Measurements from ENCODE around the gene IL2RA.
"Not testable (repeated sequence)": the region's sequence is repeated elsewhere in the genome, so short reads cannot be mapped to it uniquely, and the experiment has no call there.

Gene IL2RA

DNA sequence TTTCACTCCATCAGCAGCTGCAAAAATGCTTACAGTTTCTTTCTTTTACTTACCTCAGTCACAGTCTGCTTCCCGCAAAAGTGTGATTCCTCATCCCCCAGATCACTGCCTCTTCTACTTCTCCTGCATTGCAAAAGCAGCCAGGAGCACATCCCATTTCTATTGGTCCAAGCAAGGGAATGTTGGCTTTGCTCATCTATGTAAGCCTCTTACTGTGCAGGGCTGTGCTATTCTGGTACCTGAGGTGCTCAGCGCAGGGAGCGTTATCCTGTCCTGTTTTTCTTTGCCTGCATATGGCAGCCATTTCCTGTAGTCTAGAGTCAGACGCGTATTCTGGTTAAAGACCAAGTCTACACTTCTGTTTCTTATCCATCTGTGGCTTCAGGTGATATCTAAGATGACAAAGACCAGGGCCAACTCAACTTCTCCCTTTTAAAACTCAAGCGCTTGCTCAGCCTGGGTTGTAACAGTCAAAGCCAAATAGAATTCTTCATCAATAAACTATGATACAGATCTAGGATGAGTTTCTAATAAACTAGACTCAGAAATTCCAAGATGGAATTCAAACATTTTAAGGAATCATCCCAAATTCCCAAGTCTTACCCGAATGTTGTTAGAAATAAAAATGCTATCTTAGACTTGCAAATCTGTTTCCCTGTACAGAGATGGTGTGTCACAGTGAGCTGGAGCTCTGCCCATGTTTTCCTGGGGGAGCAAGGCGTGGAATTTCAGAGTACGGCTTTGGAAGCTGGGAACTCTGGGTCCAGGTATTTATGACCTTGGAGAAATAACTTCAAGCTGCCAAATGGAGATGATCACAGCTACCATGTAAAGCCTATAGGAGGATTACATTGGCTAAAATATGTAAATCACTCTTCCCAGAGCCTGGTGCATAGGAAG is 20.6 kb upstream of the IL2RA start:
- DNase-seq, result no peak

DNA sequence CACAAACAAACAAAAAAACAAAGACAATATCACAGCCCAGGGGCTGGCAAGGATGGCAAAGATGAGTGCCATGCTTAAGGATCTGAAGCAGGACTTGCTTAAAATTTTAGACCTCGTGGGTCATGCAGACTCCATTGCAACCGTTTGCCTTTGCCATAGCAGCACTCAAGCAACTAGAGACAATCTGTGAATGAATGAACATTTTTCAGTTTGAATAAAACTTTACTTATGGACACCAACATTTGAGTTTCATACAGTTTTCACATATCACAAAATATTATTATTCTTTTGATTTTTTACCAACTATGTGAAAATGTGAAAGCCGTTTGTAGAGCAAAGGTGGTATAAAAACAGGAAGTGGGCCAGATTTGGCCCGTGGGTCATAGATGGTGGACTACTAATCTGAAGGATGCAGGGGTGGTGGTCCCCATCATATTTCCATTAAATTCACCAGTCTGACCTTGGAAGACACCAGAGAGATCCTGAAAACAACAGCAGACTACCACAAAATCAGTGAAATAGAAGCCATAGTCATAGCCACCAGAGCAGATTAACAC is 18.3 kb upstream of the IL2RA start:
- DNase-seq, result no peak

DNA sequence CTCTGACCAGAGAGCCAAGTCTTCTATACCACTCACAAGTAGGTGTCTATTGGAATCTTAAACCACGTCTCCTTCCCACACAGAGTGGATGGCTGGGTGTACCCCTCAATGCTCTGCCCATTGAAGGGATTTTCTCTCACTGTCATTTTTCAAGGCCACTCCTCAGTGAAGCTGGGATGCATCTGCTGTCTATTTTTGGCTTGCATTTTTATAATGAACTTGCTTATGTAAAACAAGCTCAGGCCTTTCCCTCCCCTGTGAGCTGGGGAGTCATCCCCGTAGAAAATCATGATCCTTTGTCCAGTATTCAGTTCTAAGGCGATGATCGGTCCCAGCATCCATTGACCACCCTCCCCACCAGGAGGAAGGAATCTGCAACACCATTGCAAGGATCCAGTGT is 16.9 kb upstream of the IL2RA start:
- DNase-seq, result no peak

GRCh38 chr10:6077071-6077675 is 15.0 kb upstream of the IL2RA start:
- no peak for DNase-seq

GRCh38 chr10:6074489-6075301 is 12.5 kb upstream of the IL2RA start:
- DNase-seq, result no peak

DNA sequence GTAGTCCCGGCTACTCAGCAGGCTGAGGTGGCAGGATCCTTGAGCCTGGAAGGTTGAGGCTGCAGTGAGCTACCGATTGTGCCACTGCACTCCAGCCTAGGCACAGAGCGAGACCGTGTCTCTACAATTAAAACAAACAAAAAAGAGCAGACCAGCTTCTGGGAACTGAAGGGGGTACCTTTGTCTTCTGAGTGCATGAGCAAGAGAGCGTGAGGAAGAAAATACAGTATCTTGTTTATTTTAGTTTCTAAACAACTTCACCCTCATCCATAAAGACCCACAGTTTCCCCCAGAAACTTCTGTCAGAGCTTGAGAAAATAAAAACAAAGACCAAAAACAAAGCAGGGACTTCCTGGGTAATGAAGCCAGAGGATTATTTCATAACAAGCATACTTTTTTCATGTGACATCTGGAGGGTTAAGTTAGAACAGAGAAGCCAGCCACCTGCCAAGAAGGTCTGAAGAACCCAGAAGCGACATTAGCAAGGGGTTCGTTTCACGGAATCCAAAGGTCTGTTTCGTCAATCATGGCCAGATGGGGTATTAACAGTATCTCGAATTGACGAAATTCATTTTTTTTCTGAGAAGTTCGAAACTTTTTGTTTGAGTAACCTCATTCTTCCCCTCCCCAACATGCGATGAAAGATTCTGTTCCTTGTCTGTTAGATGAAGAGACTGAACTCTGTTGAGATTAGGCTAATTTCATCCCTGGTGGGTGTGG is 10.2 kb upstream of the IL2RA start:
- DNase-seq, result no peak

GRCh38 chr10:6071181-6072175 is 9.3 kb upstream of the IL2RA start:
- DNase-seq, result no peak

DNA sequence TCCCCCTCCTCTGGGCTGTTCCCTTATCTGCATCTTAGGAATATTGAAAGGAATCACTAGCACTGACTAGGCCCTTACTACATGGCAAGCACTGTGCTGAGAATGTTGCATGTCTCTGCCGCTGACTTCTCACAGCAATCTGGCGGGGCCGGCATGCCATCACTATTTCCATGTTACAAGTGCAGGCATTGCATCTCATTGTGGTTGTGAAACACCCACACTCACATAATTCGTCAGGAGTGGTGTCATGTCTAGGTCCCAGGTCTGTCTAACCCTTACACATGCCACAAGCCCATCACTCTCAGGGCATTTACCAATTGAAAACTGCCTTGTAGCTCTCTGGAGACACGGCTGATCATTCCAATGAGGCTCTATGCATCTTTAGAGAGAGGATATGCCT is 8.5 kb upstream of the IL2RA start:
- no peak for DNase-seq

- no peak for DNase-seq
Measured at GRCh38 chr10:6069081-6069931, 7.1 kb upstream of the IL2RA start.

GRCh38 chr10:6068422-6068821 is 6.3 kb upstream of the IL2RA start:
- DNase-seq, result no peak

GRCh38 chr10:6068006-6068405 is 5.8 kb upstream of the IL2RA start:
- no peak for DNase-seq

GRCh38 chr10:6067457-6067856 is 5.3 kb upstream of the IL2RA start:
- DNase-seq, result no peak

DNA sequence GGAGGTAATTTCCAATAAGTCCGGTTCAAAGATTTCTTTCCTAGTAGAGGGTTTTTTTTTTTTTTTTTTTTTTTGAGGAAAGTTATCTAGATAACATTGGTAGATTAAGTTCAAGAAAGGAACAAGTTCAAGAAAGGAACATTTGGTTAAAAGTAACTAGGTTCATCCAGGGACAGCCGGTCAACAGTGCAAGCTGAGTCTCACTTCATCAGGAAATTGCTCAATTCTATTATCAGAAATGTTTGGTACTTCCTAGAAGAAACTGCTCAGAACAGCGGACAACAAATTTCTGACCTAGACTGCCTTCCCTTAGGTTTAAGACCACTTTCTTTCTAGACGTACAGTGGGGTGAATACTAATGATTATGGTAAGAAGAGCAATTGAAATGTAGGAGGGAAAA is 3.7 kb upstream of the IL2RA start:
- no peak for DNase-seq

DNA sequence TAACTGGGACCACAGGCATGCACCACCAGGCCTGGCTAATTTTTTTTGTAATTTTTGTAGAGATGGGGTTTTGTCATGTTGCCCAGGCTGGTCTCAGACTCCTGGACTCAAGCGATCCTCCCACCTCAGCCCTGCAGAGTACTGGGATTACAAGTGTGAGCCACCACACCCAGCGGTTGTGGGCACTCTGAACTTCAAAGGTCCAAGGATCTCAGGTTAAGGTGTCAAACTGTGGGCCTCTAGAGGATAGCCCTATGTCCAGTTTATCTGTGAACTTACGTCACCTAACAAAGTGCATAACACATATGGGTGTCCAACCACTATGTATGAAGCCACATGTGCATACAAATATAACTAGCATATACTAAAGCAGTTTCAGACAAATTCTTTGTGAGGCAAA is 3.2 kb upstream of the IL2RA start:
- no peak for DNase-seq

DNA sequence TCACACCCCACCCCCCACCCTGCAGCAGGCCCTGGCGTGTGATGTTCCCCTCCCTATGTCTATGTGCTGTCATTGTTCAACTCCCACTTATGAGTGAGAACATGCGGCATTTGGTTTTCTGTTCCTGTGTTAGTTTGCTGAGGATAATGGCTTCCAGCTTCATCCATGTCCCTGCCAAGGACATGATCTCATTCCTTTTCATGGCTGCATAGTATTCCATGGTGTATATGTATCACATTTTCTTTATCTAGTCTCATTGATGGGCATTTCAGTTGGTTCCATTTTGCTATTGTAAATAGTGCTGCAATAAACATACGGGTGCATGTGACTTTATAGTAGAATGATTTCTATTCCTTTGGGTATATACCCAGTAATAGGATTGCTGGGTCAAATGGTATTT is 2.6 kb upstream of the IL2RA start:
- DNase-seq, result not testable (repeated sequence)

- DNase-seq, result no peak
Measured at GRCh38 chr10:6064119-6064518, 2.0 kb upstream of the IL2RA start.

DNA sequence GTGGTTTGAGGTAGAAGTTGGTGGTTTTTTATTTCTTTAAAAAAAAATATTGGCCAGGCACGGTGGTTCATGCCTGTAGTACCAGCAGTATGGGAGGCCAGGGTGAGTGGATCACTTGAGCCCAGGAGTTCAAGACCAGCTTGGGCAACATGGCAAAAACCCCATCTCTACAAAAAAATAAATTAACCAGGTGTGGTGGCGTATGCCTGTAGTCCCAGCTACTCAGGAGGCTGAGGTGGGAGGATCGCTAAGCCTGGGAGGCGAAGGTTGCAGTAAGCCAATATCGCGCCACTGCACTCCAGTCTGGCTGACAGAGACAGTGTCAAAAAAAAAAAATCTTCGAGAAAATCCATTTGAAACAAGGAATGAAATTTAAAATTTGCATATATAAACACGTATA is 1.1 kb downstream of the IL2RA start:
- DNase-seq, result no peak

DNA sequence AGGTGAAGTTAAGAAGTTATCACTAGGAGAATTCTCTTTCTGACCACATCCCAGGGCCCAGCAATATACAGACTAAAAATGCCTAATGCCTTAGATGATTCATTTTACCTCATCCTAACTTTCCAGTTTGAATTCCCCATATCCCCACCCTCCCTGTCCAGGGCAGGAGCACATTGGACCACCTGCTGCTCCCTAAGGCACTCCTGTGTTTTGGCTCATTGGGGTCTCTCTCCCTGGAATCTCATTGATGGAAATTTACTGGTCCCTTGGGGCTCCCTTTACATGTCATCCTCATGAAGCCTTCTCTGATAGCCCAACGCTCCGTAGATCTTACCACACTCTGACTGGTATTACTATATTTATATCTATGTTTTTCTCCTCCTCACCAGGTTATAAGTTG is 2.7 kb downstream of the IL2RA start:
- DNase-seq, result no peak

DNA sequence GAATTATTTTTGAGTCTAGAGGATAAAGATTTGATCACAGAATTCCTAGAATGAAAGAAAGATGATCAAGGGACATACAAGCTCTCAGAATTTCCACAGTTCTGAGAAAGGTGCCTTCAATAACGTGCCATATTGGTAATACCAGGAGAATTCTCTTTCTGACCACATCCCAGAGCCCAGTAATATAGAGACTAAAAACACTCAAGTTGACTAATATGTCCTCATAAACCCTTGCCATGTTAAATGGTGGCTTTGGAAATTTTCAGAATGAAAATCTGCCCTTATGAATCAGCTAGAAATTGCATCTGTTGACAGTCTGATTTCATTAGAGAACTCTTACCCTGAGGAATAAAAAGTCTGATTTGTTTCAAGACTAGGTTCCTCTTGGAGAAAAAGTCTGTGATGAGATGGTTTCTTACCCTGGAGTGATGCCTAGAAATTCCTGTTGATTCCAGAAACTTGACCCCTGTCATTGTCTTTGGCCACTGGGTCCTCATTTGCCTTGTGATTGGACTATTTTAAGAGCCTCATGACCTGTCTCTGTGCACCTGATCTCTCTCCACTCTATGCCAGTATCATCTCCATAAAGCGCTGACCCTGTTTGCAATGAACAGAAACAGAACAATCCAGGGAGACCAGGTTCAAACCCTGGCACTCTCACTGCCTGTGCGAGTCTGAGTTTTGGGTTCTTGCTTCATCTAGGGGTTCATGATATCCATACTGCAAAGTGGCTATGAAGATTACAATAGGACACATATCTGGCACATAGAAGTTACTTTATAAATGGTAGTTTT is 3.3 kb downstream of the IL2RA start:
- no peak for DNase-seq

Data from NCI-H1417 treated with DMSO at 0.1 percent for 48 hours (cell line).